ENCODE results near the gene CUL4A. TPM values are rescaled to one million over a fixed set of nuclear protein-coding genes. Genes with fewer than 3 reads are reported as not detected.

The CUL4A gene
- total and polyA plus RNA-seq, 2 experiments from 2014 or later = 67.5 to 195 TPM

DNA sequence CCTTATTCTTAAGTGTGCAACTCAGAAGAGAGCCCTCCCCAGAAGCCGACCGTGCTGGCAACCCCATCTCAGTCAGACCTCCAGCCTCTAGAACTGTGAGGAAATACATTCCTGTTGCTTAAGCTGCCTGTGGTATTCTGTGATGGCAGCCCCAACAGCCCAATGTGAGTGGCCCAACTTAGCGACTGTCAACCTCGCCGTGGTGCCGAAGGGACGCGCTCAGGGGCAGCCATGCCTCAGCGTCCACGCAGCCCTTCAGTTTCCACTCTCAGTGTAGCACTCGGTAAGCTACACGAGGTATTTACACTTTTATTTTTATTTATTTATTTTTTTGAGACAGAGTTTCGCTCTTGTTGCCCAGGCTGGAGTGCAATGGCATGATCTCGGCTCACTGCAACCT lies 32.6 kb upstream of the CUL4A start:
- Mint-ChIP-seq H3K9me3 (no peaks in the 10 kb centered on the region), H3K4me1 (peaks cover 13% of the 10 kb centered on the region), H3K27ac (no peak overlapping the region), H3K27me3 (ENCODE audit: insufficient read depth, low read depth, poor library complexity) (peaks cover 5% of the 10 kb centered on the region), H3K36me3 (ENCODE audit: low read depth) (peaks cover 69% of the 10 kb centered on the region), H3K4me3 (no peak overlapping the region)
- H3K4me2 ChIP-seq = no peak overlapping the region
- no peaks in the 10 kb centered on the region; the same call in none of the 2 replicates for H4K20me1 ChIP-seq (replicated peaks; ENCODE audit: insufficient read depth)
- DNase-seq (ENCODE audit: low spot score) (no peak), ATAC-seq (no peak)
- no peak overlapping the region for H3K27ac ChIP-seq (ENCODE audit: low read depth)
- no peaks in the 10 kb centered on the region for H3K79me2 ChIP-seq (replicated peaks; ENCODE audit: insufficient read depth)
- H3F3A ChIP-seq (replicated peaks; ENCODE audit: low read depth) = no peaks in the 10 kb centered on the region; the same call in none of the 2 replicates
- no peaks in the 10 kb centered on the region for H3K9me2 ChIP-seq (ENCODE audit: insufficient read depth)
- no peaks in the 10 kb centered on the region for H3K4me1 ChIP-seq (ENCODE audit: insufficient read depth)
- H2AFZ ChIP-seq = no peak overlapping the region
- no peak for TF ChIP-seq POLR2AphosphoS5 (IDR thresholded peaks at IDR 0.05; ENCODE audit: low read depth)
- H3K4me3 ChIP-seq = no peak overlapping the region
- H3K27me3 ChIP-seq (ENCODE audit: insufficient read depth) = no peaks in the 10 kb centered on the region
- H3K36me3 ChIP-seq (ENCODE audit: insufficient read depth) = peaks cover 41% of the 10 kb centered on the region

DNA sequence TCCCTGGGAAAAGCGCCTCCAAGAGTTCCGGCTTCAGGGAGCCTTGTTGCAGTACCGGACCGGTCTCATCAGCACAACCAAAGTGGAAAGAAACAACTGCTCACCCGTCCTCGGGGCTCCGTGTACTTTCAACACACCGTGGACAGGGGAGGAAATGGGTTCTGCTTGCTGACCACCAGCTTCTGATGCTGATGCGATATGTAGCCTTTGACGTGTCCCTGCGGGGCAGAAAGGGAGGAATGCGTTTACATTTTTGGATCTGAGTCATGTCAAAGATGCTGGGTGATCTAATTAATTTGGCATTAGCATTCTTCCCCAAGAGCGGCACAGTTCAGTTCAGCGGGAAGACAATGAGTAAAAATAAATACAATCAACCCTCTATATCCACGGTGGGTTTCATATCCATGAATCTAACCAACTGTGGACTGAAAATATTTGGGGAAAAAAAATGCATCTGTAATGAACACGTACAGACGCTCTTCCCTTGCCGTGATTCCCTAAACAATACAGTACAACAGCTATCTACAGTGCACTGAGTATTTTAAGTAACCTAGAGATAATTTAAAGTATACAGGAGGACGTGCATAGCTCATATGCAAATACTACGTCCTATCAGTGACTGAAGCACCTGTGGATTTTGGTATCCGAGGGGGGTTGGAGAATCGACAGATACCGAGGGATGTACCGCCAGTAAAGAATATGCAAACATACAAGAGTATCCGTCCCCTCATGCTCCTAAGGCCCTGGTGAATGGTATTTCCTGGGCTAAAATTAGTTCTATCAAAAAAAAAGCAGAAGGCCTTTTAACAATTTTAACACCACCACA lies 31.1 kb upstream of the CUL4A start:
- Histone ChIP-seq H4K20me1 (replicated peaks; ENCODE audit: insufficient read depth) (no peaks in the 10 kb centered on the region; the same call in none of the 2 replicates), H3K4me3 (no peak overlapping the region), H3K27me3 (ENCODE audit: insufficient read depth) (no peaks in the 10 kb centered on the region), H3K9me2 (ENCODE audit: insufficient read depth) (no peaks in the 10 kb centered on the region), H3K4me2 (no peak overlapping the region), H2AFZ (no peak overlapping the region), H3K36me3 (ENCODE audit: insufficient read depth) (peaks cover 46% of the 10 kb centered on the region), H3K79me2 (replicated peaks; ENCODE audit: insufficient read depth) (no peaks in the 10 kb centered on the region), H3K4me1 (ENCODE audit: insufficient read depth) (no peaks in the 10 kb centered on the region), H3F3A (replicated peaks; ENCODE audit: low read depth) (no peaks in the 10 kb centered on the region; the same call in none of the 2 replicates), H3K27ac (ENCODE audit: low read depth) (no peak overlapping the region)
- H3K4me3 Mint-ChIP-seq = no peak overlapping the region
- no peak overlapping the region for H3K27ac Mint-ChIP-seq
- ATAC-seq = no peak
- H3K27me3 Mint-ChIP-seq (ENCODE audit: insufficient read depth, low read depth, poor library complexity) = peaks cover 8% of the 10 kb centered on the region
- H3K9me3 Mint-ChIP-seq = no peaks in the 10 kb centered on the region
- peaks cover 72% of the 10 kb centered on the region for H3K36me3 Mint-ChIP-seq (ENCODE audit: low read depth)
- DNase-seq (ENCODE audit: low spot score) = no peak
- peaks cover 13% of the 10 kb centered on the region for H3K4me1 Mint-ChIP-seq
- TF ChIP-seq ZNF331 (CRISPR knock-in tag; IDR thresholded peaks at IDR 0.05; ENCODE audit: low read depth) (no peak), ZNF114 (CRISPR knock-in tag; IDR thresholded peaks at IDR 0.05) (no peak), NANOG (IDR thresholded peaks at IDR 0.05; ENCODE audit: borderline replicate concordance) (no peak), EZH2 (IDR thresholded peaks at IDR 0.05; ENCODE audit: low read depth, unreplicated experiment) (no peak), ZNF462 (CRISPR knock-in tag; IDR thresholded peaks at IDR 0.05) (no peak), POLR2AphosphoS5 (IDR thresholded peaks at IDR 0.05; ENCODE audit: low read depth) (no peak), JUNB (IDR thresholded peaks at IDR 0.05; ENCODE audit: unreplicated experiment) (no peak), CREB1 (CRISPR knock-in tag; IDR thresholded peaks at IDR 0.05; ENCODE audit: low read depth) (no peak)
- TF ChIP-seq, protein P1, sequence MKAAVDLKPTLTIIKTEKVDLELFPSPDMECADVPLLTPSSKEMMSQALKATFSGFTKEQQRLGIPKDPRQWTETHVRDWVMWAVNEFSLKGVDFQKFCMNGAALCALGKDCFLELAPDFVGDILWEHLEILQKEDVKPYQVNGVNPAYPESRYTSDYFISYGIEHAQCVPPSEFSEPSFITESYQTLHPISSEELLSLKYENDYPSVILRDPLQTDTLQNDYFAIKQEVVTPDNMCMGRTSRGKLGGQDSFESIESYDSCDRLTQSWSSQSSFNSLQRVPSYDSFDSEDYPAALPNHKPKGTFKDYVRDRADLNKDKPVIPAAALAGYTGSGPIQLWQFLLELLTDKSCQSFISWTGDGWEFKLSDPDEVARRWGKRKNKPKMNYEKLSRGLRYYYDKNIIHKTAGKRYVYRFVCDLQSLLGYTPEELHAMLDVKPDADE (IDR thresholded peaks at IDR 0.05) = no peak
- TF ChIP-seq, protein P2, sequence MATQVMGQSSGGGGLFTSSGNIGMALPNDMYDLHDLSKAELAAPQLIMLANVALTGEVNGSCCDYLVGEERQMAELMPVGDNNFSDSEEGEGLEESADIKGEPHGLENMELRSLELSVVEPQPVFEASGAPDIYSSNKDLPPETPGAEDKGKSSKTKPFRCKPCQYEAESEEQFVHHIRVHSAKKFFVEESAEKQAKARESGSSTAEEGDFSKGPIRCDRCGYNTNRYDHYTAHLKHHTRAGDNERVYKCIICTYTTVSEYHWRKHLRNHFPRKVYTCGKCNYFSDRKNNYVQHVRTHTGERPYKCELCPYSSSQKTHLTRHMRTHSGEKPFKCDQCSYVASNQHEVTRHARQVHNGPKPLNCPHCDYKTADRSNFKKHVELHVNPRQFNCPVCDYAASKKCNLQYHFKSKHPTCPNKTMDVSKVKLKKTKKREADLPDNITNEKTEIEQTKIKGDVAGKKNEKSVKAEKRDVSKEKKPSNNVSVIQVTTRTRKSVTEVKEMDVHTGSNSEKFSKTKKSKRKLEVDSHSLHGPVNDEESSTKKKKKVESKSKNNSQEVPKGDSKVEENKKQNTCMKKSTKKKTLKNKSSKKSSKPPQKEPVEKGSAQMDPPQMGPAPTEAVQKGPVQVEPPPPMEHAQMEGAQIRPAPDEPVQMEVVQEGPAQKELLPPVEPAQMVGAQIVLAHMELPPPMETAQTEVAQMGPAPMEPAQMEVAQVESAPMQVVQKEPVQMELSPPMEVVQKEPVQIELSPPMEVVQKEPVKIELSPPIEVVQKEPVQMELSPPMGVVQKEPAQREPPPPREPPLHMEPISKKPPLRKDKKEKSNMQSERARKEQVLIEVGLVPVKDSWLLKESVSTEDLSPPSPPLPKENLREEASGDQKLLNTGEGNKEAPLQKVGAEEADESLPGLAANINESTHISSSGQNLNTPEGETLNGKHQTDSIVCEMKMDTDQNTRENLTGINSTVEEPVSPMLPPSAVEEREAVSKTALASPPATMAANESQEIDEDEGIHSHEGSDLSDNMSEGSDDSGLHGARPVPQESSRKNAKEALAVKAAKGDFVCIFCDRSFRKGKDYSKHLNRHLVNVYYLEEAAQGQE (IDR thresholded peaks at IDR 0.05; ENCODE audit: unreplicated experiment) = no peak
